ENCODE results near the gene AHNAK.

- TF ChIP-seq CREB1 (IDR thresholded peaks at IDR 0.05; ENCODE audit: low read depth), result no peak
- TF ChIP-seq REST (IDR thresholded peaks at IDR 0.05; ENCODE audit: low read depth), result no peak
Measured at GRCh38 chr11:62400760-62401159, 145.8 kb downstream of the AHNAK start.

Data from Ishikawa (cell line).